ENCODE measurements around the gene OR2T10.

The OR2T10 gene

GRCh38 chr1:248618119-248618518, 20.6 kb upstream of the OR2T10 start:
- no peak overlapping the region for H3K14ac ChIP-seq (ENCODE audit: low read length)
- no CpG with 5 or more reads among the region's 7 CpGs for WGBS (ENCODE audit: extremely low coverage, insufficient coverage, insufficient read length)
- no peak overlapping the region for H3K23ac ChIP-seq (ENCODE audit: low read length)
- no peak overlapping the region for H3K4me2 ChIP-seq (ENCODE audit: low read length)
- H3K18ac ChIP-seq (ENCODE audit: low read length): no peak overlapping the region
- H3K9me3 ChIP-seq (ENCODE audit: insufficient read depth, low read depth, low read length): peaks cover 11% of the 10 kb centered on the region
- H4K91ac ChIP-seq (ENCODE audit: low read depth, low read length): no peak overlapping the region
- H3K4me3 ChIP-seq (ENCODE audit: low read depth, low read length): no peak overlapping the region
- H3K9ac ChIP-seq (ENCODE audit: low read length): no peak overlapping the region
- H3K4ac ChIP-seq (ENCODE audit: low read depth, low read length): no peak overlapping the region
- no peak overlapping the region for H4K12ac ChIP-seq (ENCODE audit: low read depth, low read length)
- H2AK5ac ChIP-seq (ENCODE audit: low read length): no peak overlapping the region
- H3K36me3 ChIP-seq (ENCODE audit: control insufficient read depth in 1 of 2, insufficient read depth in 2 of 2, low read length in 2 of 2): no peaks in the 10 kb centered on the region
- H3K27ac ChIP-seq (ENCODE audit: low read depth, low read length): no peak overlapping the region
- no peaks in the 10 kb centered on the region for H3K27me3 ChIP-seq (ENCODE audit: insufficient read depth, low read length)
- no peak overlapping the region for H2AFZ ChIP-seq (ENCODE audit: insufficient read depth, low read length, poor library complexity)
- H2BK12ac ChIP-seq (ENCODE audit: low read length): no peak overlapping the region
- H3K79me1 ChIP-seq (ENCODE audit: low read length): no peaks in the 10 kb centered on the region
- H3K4me1 ChIP-seq (ENCODE audit: control insufficient read depth in 1 of 2, insufficient read depth in 2 of 2, low read length in 2 of 2): no peaks in the 10 kb centered on the region
- H3K79me2 ChIP-seq (ENCODE audit: control insufficient read depth, insufficient read depth, low read length, poor library complexity): no peaks in the 10 kb centered on the region
- no peak overlapping the region for H2BK120ac ChIP-seq (ENCODE audit: insufficient read depth, low read length, poor library complexity)
- no peak for DNase-seq
- H2BK5ac ChIP-seq (ENCODE audit: low read depth, low read length, poor library complexity): no peak overlapping the region
- H4K8ac ChIP-seq (ENCODE audit: low read depth, low read length): no peak overlapping the region

GRCh38 chr1:248613742-248614141, 16.2 kb upstream of the OR2T10 start:
- Histone ChIP-seq H3K23ac (ENCODE audit: low read length) (no peak overlapping the region), H2BK5ac (ENCODE audit: low read depth, low read length, poor library complexity) (no peak overlapping the region), H3K4me3 (ENCODE audit: low read depth, low read length) (no peak overlapping the region), H4K91ac (ENCODE audit: low read depth, low read length) (no peak overlapping the region), H3K79me2 (ENCODE audit: control insufficient read depth, insufficient read depth, low read length, poor library complexity) (no peaks in the 10 kb centered on the region), H3K79me1 (ENCODE audit: low read length) (no peaks in the 10 kb centered on the region), H3K4me2 (ENCODE audit: low read length) (no peak overlapping the region), H3K4me1 (ENCODE audit: control insufficient read depth in 1 of 2, insufficient read depth in 2 of 2, low read length in 2 of 2) (no peaks in the 10 kb centered on the region), H3K9me3 (ENCODE audit: insufficient read depth, low read depth, low read length) (peaks cover 13% of the 10 kb centered on the region), H2BK12ac (ENCODE audit: low read length) (no peak overlapping the region), H4K12ac (ENCODE audit: low read depth, low read length) (no peak overlapping the region), H2AFZ (ENCODE audit: insufficient read depth, low read length, poor library complexity) (no peak overlapping the region), H2BK120ac (ENCODE audit: insufficient read depth, low read length, poor library complexity) (no peak overlapping the region), H3K14ac (ENCODE audit: low read length) (no peak overlapping the region), H3K4ac (ENCODE audit: low read depth, low read length) (no peak overlapping the region), H3K18ac (ENCODE audit: low read length) (no peak overlapping the region), H3K36me3 (ENCODE audit: control insufficient read depth in 1 of 2, insufficient read depth in 2 of 2, low read length in 2 of 2) (no peaks in the 10 kb centered on the region), H2AK5ac (ENCODE audit: low read length) (no peak overlapping the region), H3K27me3 (ENCODE audit: insufficient read depth, low read length) (no peaks in the 10 kb centered on the region), H4K8ac (ENCODE audit: low read depth, low read length) (no peak overlapping the region), H3K27ac (ENCODE audit: low read depth, low read length) (no peak overlapping the region), H3K9ac (ENCODE audit: low read length) (no peak overlapping the region)
- WGBS (ENCODE audit: extremely low coverage, insufficient coverage, insufficient read length): no CpG with 5 or more reads among the region's 1 CpG
- no peak for DNase-seq

- H3K23ac ChIP-seq (ENCODE audit: low read length): no peak overlapping the region
- no CpG with 5 or more reads among the region's 4 CpGs for WGBS (ENCODE audit: extremely low coverage, insufficient coverage, insufficient read length)
- H3K4me2 ChIP-seq (ENCODE audit: low read length): no peak overlapping the region
- H3K27me3 ChIP-seq (ENCODE audit: insufficient read depth, low read length): no peaks in the 10 kb centered on the region
- H3K4me3 ChIP-seq (ENCODE audit: low read depth, low read length): no peak overlapping the region
- no peak overlapping the region for H4K8ac ChIP-seq (ENCODE audit: low read depth, low read length)
- no peak overlapping the region for H4K12ac ChIP-seq (ENCODE audit: low read depth, low read length)
- H2BK120ac ChIP-seq (ENCODE audit: insufficient read depth, low read length, poor library complexity): no peak overlapping the region
- no peak overlapping the region for H2BK12ac ChIP-seq (ENCODE audit: low read length)
- H3K79me1 ChIP-seq (ENCODE audit: low read length): no peaks in the 10 kb centered on the region
- H2AFZ ChIP-seq (ENCODE audit: insufficient read depth, low read length, poor library complexity): no peak overlapping the region
- H3K14ac ChIP-seq (ENCODE audit: low read length): no peak overlapping the region
- H4K91ac ChIP-seq (ENCODE audit: low read depth, low read length): no peak overlapping the region
- H3K36me3 ChIP-seq (ENCODE audit: control insufficient read depth in 1 of 2, insufficient read depth in 2 of 2, low read length in 2 of 2): no peaks in the 10 kb centered on the region
- H3K4me1 ChIP-seq (ENCODE audit: control insufficient read depth in 1 of 2, insufficient read depth in 2 of 2, low read length in 2 of 2): no peaks in the 10 kb centered on the region
- H2BK5ac ChIP-seq (ENCODE audit: low read depth, low read length, poor library complexity): no peak overlapping the region
- H3K18ac ChIP-seq (ENCODE audit: low read length): no peak overlapping the region
- H3K9ac ChIP-seq (ENCODE audit: low read length): no peak overlapping the region
- no peak overlapping the region for H3K27ac ChIP-seq (ENCODE audit: low read depth, low read length)
- peaks cover 11% of the 10 kb centered on the region for H3K9me3 ChIP-seq (ENCODE audit: insufficient read depth, low read depth, low read length)
- H3K79me2 ChIP-seq (ENCODE audit: control insufficient read depth, insufficient read depth, low read length, poor library complexity): no peaks in the 10 kb centered on the region
- no peak overlapping the region for H3K4ac ChIP-seq (ENCODE audit: low read depth, low read length)
- DNase-seq: no peak
- H2AK5ac ChIP-seq (ENCODE audit: low read length): no peak overlapping the region
Observed at GRCh38 chr1:248611883-248612414, 14.4 kb upstream of the OR2T10 start.

GRCh38 chr1:248610301-248610700, 12.8 kb upstream of the OR2T10 start:
- no peak overlapping the region for H3K4me3 ChIP-seq (ENCODE audit: low read depth, low read length)
- no peaks in the 10 kb centered on the region for H3K27me3 ChIP-seq (ENCODE audit: insufficient read depth, low read length)
- no peaks in the 10 kb centered on the region for H3K36me3 ChIP-seq (ENCODE audit: control insufficient read depth in 1 of 2, insufficient read depth in 2 of 2, low read length in 2 of 2)
- no peak overlapping the region for H3K18ac ChIP-seq (ENCODE audit: low read length)
- no peak overlapping the region for H4K91ac ChIP-seq (ENCODE audit: low read depth, low read length)
- no peak overlapping the region for H3K4ac ChIP-seq (ENCODE audit: low read depth, low read length)
- H2AFZ ChIP-seq (ENCODE audit: insufficient read depth, low read length, poor library complexity): no peak overlapping the region
- no peak overlapping the region for H4K12ac ChIP-seq (ENCODE audit: low read depth, low read length)
- H2BK12ac ChIP-seq (ENCODE audit: low read length): no peak overlapping the region
- no peak overlapping the region for H4K8ac ChIP-seq (ENCODE audit: low read depth, low read length)
- H2BK5ac ChIP-seq (ENCODE audit: low read depth, low read length, poor library complexity): no peak overlapping the region
- no peak overlapping the region for H3K14ac ChIP-seq (ENCODE audit: low read length)
- H3K23ac ChIP-seq (ENCODE audit: low read length): no peak overlapping the region
- no peaks in the 10 kb centered on the region for H3K79me2 ChIP-seq (ENCODE audit: control insufficient read depth, insufficient read depth, low read length, poor library complexity)
- H3K9me3 ChIP-seq (ENCODE audit: insufficient read depth, low read depth, low read length): peaks cover 11% of the 10 kb centered on the region
- WGBS (ENCODE audit: extremely low coverage, insufficient coverage, insufficient read length): no CpG with 5 or more reads among the region's 3 CpGs
- no peak overlapping the region for H3K4me2 ChIP-seq (ENCODE audit: low read length)
- no peaks in the 10 kb centered on the region for H3K4me1 ChIP-seq (ENCODE audit: control insufficient read depth in 1 of 2, insufficient read depth in 2 of 2, low read length in 2 of 2)
- H3K79me1 ChIP-seq (ENCODE audit: low read length): no peaks in the 10 kb centered on the region
- no peak overlapping the region for H3K9ac ChIP-seq (ENCODE audit: low read length)
- no peak overlapping the region for H2AK5ac ChIP-seq (ENCODE audit: low read length)
- no peak overlapping the region for H3K27ac ChIP-seq (ENCODE audit: low read depth, low read length)
- no peak for DNase-seq
- H2BK120ac ChIP-seq (ENCODE audit: insufficient read depth, low read length, poor library complexity): no peak overlapping the region
